ENCODE data around the gene LINC00305. TPM values are rescaled to one million over a fixed set of nuclear protein-coding genes. Genes with fewer than 3 reads are reported as not detected.
A peak's percentile ranks its signal among the peaks of the same experiment; 100 is the strongest.

The LINC00305 gene
- polyA plus RNA-seq, 4 donors, result 2.3 to 8.5 (median 3.6) TPM

- no peak for DNase-seq (ENCODE audit: low read depth in 4 of 4, low spot score in 2 of 4)
Measured at GRCh38 chr18:64116571-64117175, 32.2 kb downstream of the LINC00305 start.

- no peak for DNase-seq (ENCODE audit: low read depth in 4 of 4, low spot score in 2 of 4)
Measured at GRCh38 chr18:64115881-64116280, 33.0 kb downstream of the LINC00305 start.

GRCh38 chr18:64111950-64112349 is 36.9 kb downstream of the LINC00305 start:
- no peak for DNase-seq (ENCODE audit: low read depth in 4 of 4, low spot score in 2 of 4)

- DNase-seq (ENCODE audit: low read depth in 4 of 4, low spot score in 2 of 4), result no peak
Measured at GRCh38 chr18:64110692-64111480, 38.0 kb downstream of the LINC00305 start.

- no peak for DNase-seq (ENCODE audit: low read depth in 4 of 4, low spot score in 2 of 4)
Measured at GRCh38 chr18:64103986-64104385, 44.9 kb downstream of the LINC00305 start.

GRCh38 chr18:64100116-64100922 is 48.6 kb downstream of the LINC00305 start:
- peak in 2 of 4 donors; percentile 28 to 29 for DNase-seq (ENCODE audit: low read depth in 4 of 4, low spot score in 2 of 4)

GRCh38 chr18:64099244-64099643 is 49.6 kb downstream of the LINC00305 start:
- no peak for DNase-seq (ENCODE audit: low read depth in 4 of 4, low spot score in 2 of 4)

GRCh38 chr18:64097497-64097896 is 51.4 kb downstream of the LINC00305 start:
- DNase-seq (ENCODE audit: low read depth in 4 of 4, low spot score in 2 of 4), result no peak

- no peak for DNase-seq (ENCODE audit: low read depth in 4 of 4, low spot score in 2 of 4)
Measured at GRCh38 chr18:64095056-64095455, 53.8 kb downstream of the LINC00305 start.

- no peak for DNase-seq (ENCODE audit: low read depth in 4 of 4, low spot score in 2 of 4)
Measured at GRCh38 chr18:64094210-64094609, 54.7 kb downstream of the LINC00305 start.

- no peak for DNase-seq (ENCODE audit: low read depth in 4 of 4, low spot score in 2 of 4)
Measured at GRCh38 chr18:64091526-64091925, 57.4 kb downstream of the LINC00305 start.

- DNase-seq (ENCODE audit: low read depth in 4 of 4, low spot score in 2 of 4), result no peak
Measured at GRCh38 chr18:64090876-64091275, 58.0 kb downstream of the LINC00305 start.

GRCh38 chr18:64083916-64084315 is 65.0 kb downstream of the LINC00305 start:
- DNase-seq (ENCODE audit: low read depth in 4 of 4, low spot score in 2 of 4), result no peak

- no peak for DNase-seq (ENCODE audit: low read depth in 4 of 4, low spot score in 2 of 4)
Measured at GRCh38 chr18:64082513-64082912, 66.4 kb downstream of the LINC00305 start.

- no peak for DNase-seq (ENCODE audit: low read depth in 4 of 4, low spot score in 2 of 4)
Measured at GRCh38 chr18:64082054-64082453, 66.8 kb downstream of the LINC00305 start.

- no peak for DNase-seq (ENCODE audit: low read depth in 4 of 4, low spot score in 2 of 4)
Measured at GRCh38 chr18:64073971-64074370, 74.9 kb downstream of the LINC00305 start.

GRCh38 chr18:64055019-64055418 is 93.9 kb downstream of the LINC00305 start:
- DNase-seq (ENCODE audit: low read depth in 4 of 4, low spot score in 2 of 4), result no peak

GRCh38 chr18:64053246-64053645 is 95.6 kb downstream of the LINC00305 start:
- DNase-seq (ENCODE audit: low read depth in 4 of 4, low spot score in 2 of 4), result no peak

- DNase-seq (ENCODE audit: low read depth in 4 of 4, low spot score in 2 of 4), result no peak
Measured at GRCh38 chr18:64052772-64053171, 96.1 kb downstream of the LINC00305 start.

GRCh38 chr18:64044616-64045015 is 104.3 kb downstream of the LINC00305 start:
- no peak for DNase-seq (ENCODE audit: low read depth in 4 of 4, low spot score in 2 of 4)

GRCh38 chr18:64042728-64043358 is 106.0 kb downstream of the LINC00305 start:
- DNase-seq (ENCODE audit: low read depth in 4 of 4, low spot score in 2 of 4), result no peak

All from left renal cortex interstitium (tissue), 4 donors.